Pancreas (tissue), 10 donors: ENCODE data around the gene PNMA1. TPM values are rescaled to one million over a fixed set of nuclear protein-coding genes. Genes with fewer than 3 reads are reported as not detected.

ENCODE experiments used
- ATAC-seq, 4 donors: fragments of 200-7000 bp; cut with Tn5 transposase; one replicate each; pipeline versions ENCODE4 v1.8.0 to v1.9.1; 2020; ENCODE audit warnings: mild to moderate bottlenecking in 4 of 4, moderate library complexity in 4 of 4
- DNase-seq, 6 donors: peaks; one replicate each; pipeline ENCODE4 v3.0.0-alpha.2; 2020
- FAIRE-seq: peaks from 2 replicates; lab custom pipeline; 2012; peaks lifted over from hg19 to GRCh38; lab: Jason Lieb, UNC
- H3K27ac ChIP-seq, 4 donors: fragments of 200-600 bp; sonication (generic); 1 replicate in 3 of 4; 2 replicates in 1 of 4; pipeline versions ENCODE4 v1.5.0 to v1.8.0; 2020
- H3K27me3 ChIP-seq, 4 donors: fragments of 200-600 bp; one replicate each; pipeline ENCODE4 v1.8.0; 2021
- H3K36me3 ChIP-seq, 3 donors: fragments of 200-600 bp; sonication (generic) in 1 of 3; one replicate each; pipeline versions ENCODE4 v1.5.0 to v1.8.0; 2020 to 2021
- H3K4me1 ChIP-seq, 3 donors: fragments of 200-600 bp; one replicate each; pipeline ENCODE4 v1.8.0; 2021
- H3K4me3 ChIP-seq, 4 donors: fragments of 200-600 bp; sonication (generic) in 2 of 4; one replicate each; pipeline versions ENCODE4 v1.5.0 to v1.8.0; 2020 to 2021
- H3K9me3 ChIP-seq, 4 donors: fragments of 200-600 bp; one replicate each; pipeline ENCODE4 v1.8.0; 2021
- WGBS, 2 donors: extraction: QIAGEN DNeasy Blood & Tissue Kit; methylation state at CpG; one replicate each; pipeline ENCODE4 v1.1.7; 2013; 5-methylcytosine and 5-hydroxymethylcytosine counted together
- intact Hi-C, 3 donors: fragments of 100-400 bp; cut with DNase I; formaldehyde crosslinking; loops; one replicate each; pipeline versions ENCODE4 v1.11.1 to v1.14.2; 2022
- polyA plus RNA-seq, 2 donors: library from polyadenylated mRNA; stranded (reverse); fragments of 200-250 nt; gene quantifications; one replicate each; pipeline ENCODE4 v1.2.3, GENCODE V29; 2013
- total RNA-seq, 6 donors: library from RNA; stranded (reverse); fragmentation: NEBNext Ultra II Directional in 4 of 6; extraction: Animal tissue kit (Norgen Biotek cat#: 25700) in 4 of 6; gene quantifications; one replicate each; pipeline versions ENCODE4 v1.2.1 to v1.2.4, GENCODE V29; 2021 to 2023
- TF ChIP-seq, protein P1 (sequence below), 4 donors: fragments of 200-600 bp; sonication (generic) in 3 of 4; IDR thresholded peaks; one replicate each; pipeline versions ENCODE4 v1.5.0 to v1.8.0; 2021; ENCODE audit warnings: antibody characterized with exemption in 4 of 4
- donor health status: healthy with polysubstance abuse.
- donor health status: DM: no; HTN: no; CAD: no; lungs with moderate emphysema.
- donor health status: DM: no; HTN: no; CAD: no.
- donor health status: control.
- donor health status: control.
- donor health status: Bipolar disorder and iron deficiency.
- donor health status: DM: yes; HTN: yes; CAD: no.
- donor health status: DM: no; HTN: no; CAD: no.
- donor health status: DM: no; HTN: no; CAD: no.
- donor health status: DM: yes; HTN: yes; CAD: no.

The PNMA1 gene, protein sequence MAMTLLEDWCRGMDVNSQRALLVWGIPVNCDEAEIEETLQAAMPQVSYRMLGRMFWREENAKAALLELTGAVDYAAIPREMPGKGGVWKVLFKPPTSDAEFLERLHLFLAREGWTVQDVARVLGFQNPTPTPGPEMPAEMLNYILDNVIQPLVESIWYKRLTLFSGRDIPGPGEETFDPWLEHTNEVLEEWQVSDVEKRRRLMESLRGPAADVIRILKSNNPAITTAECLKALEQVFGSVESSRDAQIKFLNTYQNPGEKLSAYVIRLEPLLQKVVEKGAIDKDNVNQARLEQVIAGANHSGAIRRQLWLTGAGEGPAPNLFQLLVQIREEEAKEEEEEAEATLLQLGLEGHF
- 10 to 100 TPM in 2 of 6 donors, 1 to 10 TPM in 4; 2.8 to 11.7 (median 6.5) TPM for total RNA-seq
- 10 to 100 TPM in 1 of 2 donors, 1 to 10 TPM in 1; 6.2 to 25.4 TPM for polyA plus RNA-seq

DNA sequence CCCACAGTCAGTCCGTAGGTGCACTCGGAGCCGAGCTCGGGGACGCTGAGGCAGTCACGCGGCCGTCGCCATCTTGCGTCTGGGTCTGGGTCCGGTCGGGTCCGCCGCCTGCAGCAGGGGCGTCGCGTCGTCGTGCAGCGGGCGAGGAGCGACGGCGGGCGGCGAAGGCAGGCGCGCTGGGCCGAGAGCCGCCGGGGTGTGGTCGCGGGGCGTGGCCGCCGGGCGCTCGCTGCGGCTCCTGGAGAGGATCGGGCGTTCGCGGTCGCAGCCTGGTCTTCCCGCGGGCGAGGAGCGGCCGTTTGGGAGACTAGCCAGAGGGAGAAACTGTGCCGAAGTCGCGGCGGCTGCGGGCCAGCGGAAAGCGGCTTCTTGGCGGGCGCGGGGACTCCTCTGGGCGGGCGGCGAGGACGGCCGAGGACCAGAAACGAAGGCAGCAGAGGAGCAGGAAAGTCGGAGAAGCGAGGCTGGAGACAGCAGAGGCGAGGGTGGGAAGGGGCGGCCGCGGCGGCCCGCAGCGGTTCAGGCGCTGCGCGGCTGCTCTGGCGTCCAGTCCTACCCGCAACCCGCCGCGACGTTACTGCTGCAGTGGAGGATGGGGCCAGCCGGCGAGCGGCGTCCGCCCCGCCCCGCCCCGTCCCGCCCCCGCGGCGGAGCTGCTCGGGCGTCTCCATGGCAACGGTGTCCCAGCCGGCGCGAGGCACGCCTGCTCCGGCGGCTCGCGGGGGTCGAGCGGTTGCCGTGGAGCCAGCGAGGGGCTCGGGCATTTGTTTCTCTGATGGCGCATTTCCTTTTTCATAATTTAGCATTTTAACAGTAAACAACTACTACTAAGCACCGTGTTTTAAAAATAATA is at the start of gene PNMA1:
PNMA1 (minus strand) TSS at position 582 of the 853 bp plus-strand sequence. CDS start 745 bp downstream, outside the sequence.
- peaks cover 0 to 20% (median 7%) of the 10 kb centered on the region in 3 donors for H3K36me3 ChIP-seq
- WGBS, 2 donors, result 0% methylated on average over 89 to 113 of the region's 113 CpGs
- peak; percentile 90 for ATAC-seq
- DNase-seq, result peak; percentile 70 to 92 (median 81)
- H3K4me1 ChIP-seq, result no peaks in the 10 kb centered on the region
- H3K4me3 ChIP-seq, result peak within 1 kb of the TSS; percentile 43 to 67 (median 50)
- TF ChIP-seq, protein P1, sequence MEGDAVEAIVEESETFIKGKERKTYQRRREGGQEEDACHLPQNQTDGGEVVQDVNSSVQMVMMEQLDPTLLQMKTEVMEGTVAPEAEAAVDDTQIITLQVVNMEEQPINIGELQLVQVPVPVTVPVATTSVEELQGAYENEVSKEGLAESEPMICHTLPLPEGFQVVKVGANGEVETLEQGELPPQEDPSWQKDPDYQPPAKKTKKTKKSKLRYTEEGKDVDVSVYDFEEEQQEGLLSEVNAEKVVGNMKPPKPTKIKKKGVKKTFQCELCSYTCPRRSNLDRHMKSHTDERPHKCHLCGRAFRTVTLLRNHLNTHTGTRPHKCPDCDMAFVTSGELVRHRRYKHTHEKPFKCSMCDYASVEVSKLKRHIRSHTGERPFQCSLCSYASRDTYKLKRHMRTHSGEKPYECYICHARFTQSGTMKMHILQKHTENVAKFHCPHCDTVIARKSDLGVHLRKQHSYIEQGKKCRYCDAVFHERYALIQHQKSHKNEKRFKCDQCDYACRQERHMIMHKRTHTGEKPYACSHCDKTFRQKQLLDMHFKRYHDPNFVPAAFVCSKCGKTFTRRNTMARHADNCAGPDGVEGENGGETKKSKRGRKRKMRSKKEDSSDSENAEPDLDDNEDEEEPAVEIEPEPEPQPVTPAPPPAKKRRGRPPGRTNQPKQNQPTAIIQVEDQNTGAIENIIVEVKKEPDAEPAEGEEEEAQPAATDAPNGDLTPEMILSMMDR (IDR thresholded peaks at IDR 0.05), result no peak
- intact Hi-C loops, result no loop called here
- peak within 1 kb of the TSS; percentile 31 to 77 (median 49) for H3K27ac ChIP-seq
- no peak for FAIRE-seq
- no peaks in the 10 kb centered on the region for H3K27me3 ChIP-seq
- no peaks in the 10 kb centered on the region for H3K9me3 ChIP-seq

DNA sequence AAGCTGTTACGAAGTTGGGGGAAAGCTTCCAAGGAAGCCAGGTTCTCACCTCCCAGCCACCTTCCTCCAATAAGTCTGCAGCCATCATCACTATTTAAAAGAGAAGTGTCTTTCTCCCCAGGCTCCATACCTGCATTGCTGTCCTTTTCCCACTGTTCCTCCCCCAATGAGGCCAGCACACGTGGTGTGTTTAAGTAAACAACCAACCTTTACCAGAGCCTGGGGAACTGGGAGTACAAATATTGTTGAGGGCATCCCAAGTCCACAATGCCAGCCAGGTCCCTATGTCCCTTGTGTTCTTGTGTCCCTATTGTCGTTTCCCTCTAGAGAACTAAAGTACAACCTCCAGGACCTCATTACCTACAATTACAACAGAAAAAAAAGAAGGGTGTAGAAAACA is 49.2 kb upstream of the PNMA1 start:
- TF ChIP-seq, protein P1 (IDR thresholded peaks at IDR 0.05), result no peak
- WGBS, 2 donors, result 21 to 24% methylated on average over 3 of the region's 3 CpGs
- Histone ChIP-seq H3K4me3 (no peak overlapping the region), H3K27me3 (no peaks in the 10 kb centered on the region), H3K4me1 (peaks cover 46 to 58% (median 56%) of the 10 kb centered on the region in 3 donors), H3K36me3 (no peaks in the 10 kb centered on the region), H3K27ac (peak overlapping the region; percentile 44 to 98 (median 76)), H3K9me3 (no peaks in the 10 kb centered on the region)
- ATAC-seq, result peak; percentile 25 to 41 (median 30)
- DNase-seq, result peak in 4 of 6 donors; percentile 22 to 67 (median 51)
- no peak for FAIRE-seq
- intact Hi-C loops, result no loop called here

DNA sequence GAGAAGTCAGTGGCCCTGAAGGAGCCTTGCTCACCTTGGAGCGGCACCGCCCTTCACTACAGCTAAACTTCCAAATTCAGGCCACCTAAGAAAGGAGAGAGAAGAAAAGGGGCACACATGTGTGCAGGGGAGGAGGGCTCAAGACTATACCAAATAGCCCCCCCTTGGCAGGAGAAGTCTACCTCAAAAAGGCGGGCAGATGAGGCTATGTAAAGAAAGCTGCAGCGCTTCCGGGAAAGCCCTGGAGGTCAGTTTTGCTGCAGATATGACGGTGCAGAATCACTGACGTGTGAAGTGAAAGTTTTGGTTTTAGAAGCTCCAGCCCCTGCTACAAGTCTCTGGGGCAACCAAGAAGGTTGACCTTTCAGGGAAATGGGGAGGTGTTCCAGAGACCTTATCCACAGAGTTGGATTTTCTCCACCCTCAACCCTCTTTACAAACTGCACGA is 48.2 kb upstream of the PNMA1 start:
- Histone ChIP-seq H3K36me3 (no peaks in the 10 kb centered on the region), H3K27ac (peak overlapping the region; percentile 44 to 98 (median 76)), H3K4me3 (no peak overlapping the region), H3K4me1 (peaks cover 52 to 66% (median 65%) of the 10 kb centered on the region in 3 donors), H3K9me3 (no peaks in the 10 kb centered on the region), H3K27me3 (no peaks in the 10 kb centered on the region)
- 37 to 38% methylated on average over 8 of the region's 8 CpGs for WGBS, 2 donors
- ATAC-seq, result peak in 1 of 4 donors; percentile 3
- no peak for FAIRE-seq
- TF ChIP-seq, protein P1 (IDR thresholded peaks at IDR 0.05), result no peak
- intact Hi-C loops, result no loop called here
- peak in 1 of 6 donors; percentile 6 for DNase-seq

DNA sequence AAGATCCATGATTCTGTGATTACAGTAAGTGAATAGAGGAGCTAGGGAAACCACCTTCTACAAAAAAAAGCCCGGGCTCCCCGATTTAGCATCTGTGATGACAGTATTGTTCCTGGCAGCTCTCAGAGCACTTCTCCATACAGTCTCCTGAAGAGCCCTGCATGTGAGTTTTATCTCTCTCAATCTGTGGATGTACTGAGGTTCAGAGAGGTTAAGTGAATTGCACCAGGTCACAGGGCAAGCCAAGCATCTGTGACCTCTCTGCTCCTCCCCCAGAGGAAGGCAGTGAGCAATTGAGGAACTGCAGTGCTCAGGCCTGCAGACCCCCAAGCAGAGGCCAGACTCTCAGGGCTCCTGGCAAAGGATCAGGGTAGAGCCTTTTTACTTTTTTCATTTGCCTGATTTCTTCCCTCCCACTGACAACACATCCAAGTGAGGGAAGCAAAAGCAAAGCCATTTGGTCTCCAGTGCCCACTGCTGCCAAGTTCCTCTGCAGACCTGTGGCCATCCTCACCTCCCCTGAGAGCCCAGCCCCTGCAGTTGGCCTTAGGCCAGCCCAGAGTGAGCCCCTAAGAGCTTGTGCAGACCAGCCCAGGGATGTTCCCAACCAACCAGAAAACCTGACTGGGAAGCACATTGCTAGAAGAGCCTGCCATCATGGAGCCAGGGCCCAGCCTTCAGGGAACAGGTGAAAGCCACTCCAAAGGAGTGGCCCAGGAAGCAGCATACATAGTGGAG is 47.6 kb upstream of the PNMA1 start:
- Histone ChIP-seq H3K27ac (peak overlapping the region; percentile 44 to 98 (median 76)), H3K4me3 (no peak overlapping the region), H3K36me3 (no peaks in the 10 kb centered on the region), H3K9me3 (no peaks in the 10 kb centered on the region), H3K4me1 (peaks cover 54 to 69% (median 69%) of the 10 kb centered on the region in 3 donors), H3K27me3 (no peaks in the 10 kb centered on the region)
- ATAC-seq (no peak), FAIRE-seq (no peak), DNase-seq (peak in 2 of 6 donors; percentile 63 to 72)
- 49 to 58% methylated on average over 2 of the region's 2 CpGs for WGBS, 2 donors
- intact Hi-C loops, result no loop called here
- TF ChIP-seq, protein P1 (IDR thresholded peaks at IDR 0.05), result no peak
